GM18498 (cell line): ENCODE results near the gene FBRSL1.
"Not testable (repeated sequence)": the region's sequence is repeated elsewhere in the genome, so short reads cannot be mapped to it uniquely, and the experiment has no call there.

Experiments used
- ATAC-seq: cut with Tn5 transposase; IDR thresholded peaks from one replicate; pipeline ENCODE4 v1.9.1; 2021; ENCODE audit warnings: mild to moderate bottlenecking, moderate library complexity; ENCODE audit not compliant: unreplicated experiment

Gene FBRSL1

GRCh38 chr12:132522592-132523380 lies 32.8 kb downstream of the FBRSL1 start:
- ATAC-seq, result no peak

- no peak for ATAC-seq
Measured at GRCh38 chr12:132523576-132524331, 33.8 kb downstream of the FBRSL1 start.

DNA sequence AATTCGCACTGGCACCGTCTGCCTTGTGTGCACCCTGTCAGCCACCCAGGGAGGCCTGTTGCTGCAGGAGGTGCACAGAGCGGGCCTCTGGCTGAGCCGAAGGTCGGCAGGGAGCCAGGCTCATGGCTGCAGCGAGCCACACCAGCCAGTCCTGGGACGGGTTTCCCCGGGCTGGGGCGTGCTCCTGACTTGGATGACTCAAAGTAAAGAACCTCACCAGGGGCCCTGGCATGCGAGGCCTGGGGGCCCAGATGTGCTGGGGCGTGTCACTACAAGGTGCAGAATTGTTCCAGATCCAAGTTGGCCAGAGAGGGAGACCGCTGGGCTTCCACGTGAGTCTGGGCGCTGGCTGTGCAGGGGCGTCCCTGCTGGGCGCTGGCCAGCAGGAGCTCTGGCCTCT lies 34.5 kb downstream of the FBRSL1 start:
- no peak for ATAC-seq

- ATAC-seq, result no peak
Measured at GRCh38 chr12:132525011-132525832, 35.3 kb downstream of the FBRSL1 start.

DNA sequence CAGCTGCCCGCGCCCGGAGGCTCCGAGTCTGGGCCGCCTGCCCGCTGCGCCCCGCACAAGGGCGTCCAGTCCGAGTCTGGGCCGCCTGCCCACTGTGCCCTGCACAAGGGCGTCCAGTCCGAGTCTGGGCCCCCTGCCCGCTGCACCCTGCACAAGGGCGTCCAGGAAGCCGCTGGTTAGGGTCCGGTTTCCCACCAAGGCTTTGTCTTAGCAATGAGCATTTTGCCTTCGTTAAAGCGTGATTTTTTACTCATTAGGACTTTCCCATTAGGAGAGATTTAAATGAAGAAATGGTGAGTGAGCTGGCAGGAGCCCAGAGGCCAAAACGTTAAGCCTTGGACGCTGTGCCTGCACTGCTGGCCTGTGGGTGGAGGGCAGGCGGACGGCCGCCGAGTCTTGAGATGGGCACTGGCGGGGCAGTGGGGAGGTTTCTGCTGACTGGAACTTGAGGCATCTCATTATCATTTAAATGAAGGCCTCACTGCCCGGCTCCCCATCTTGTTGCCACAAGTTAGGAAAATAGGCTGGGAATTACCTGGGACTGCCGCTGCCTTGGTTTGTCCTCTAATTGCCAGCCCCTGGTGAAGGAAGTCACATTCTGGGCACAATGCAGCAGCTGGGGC lies 36.0 kb downstream of the FBRSL1 start:
- ATAC-seq, result no peak

DNA sequence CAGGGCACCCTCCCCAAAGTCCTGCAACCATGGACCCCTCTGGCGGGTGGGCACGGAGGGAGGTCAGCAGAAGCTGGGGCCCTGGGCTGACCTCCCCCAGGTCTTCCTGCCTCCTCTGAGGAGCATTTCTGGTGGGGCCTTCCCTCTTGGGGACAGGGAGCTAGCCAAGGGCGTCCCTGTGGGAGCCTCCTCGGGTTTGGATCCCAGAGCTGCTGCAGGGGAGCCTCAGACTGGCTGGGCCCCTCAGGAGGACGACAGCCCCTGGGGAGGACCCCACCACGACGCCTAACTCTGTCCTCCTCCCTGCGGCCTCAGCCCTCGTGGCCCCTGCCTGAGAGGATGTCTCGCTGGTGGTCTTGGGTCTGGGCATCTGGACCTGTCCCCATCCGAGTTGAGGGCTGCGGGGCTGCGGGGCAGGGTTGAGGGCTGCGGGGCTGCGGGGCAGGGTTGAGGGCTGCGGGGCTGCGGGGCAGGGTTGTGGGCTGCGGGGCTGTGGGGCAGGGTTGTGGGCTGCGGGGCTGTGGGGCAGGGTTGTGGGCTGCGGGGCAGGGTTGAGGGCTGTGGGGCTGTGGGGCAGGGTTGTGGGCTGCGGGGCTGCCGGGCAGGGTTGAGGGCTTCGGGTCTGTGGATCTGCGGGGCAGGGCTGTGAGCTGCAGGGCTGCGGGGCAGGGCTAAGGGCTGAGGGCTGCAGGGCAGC lies 37.4 kb downstream of the FBRSL1 start:
- ATAC-seq, result no peak

GRCh38 chr12:132527883-132528264 lies 37.9 kb downstream of the FBRSL1 start:
- ATAC-seq, result no peak

DNA sequence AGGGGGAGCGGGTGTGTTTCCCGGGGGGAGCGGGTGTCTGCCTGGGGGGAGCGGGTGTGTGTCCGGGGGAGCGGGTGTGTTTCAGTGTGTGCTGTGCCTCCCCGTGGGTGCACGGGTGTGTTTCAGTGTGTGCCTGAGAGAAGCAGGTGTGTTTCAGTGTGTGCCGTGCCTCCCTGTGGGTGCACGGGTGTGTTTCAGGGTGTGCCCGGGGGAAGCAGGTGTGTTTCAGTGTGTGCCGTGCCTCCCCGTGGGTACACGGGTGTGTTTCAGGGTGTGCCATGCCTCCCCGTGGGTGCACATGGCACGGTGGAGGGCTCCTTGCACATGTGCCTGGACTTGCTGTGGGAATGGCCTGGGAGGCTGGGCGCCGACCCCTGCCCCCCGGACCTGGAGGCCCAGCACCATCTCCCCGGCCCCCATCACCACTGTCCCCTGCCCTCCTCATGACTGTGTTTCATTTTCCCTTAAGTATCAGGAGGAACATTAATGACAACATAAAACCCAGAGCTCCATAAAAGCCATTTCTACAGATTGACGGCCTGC lies 38.7 kb downstream of the FBRSL1 start:
- no peak for ATAC-seq

DNA sequence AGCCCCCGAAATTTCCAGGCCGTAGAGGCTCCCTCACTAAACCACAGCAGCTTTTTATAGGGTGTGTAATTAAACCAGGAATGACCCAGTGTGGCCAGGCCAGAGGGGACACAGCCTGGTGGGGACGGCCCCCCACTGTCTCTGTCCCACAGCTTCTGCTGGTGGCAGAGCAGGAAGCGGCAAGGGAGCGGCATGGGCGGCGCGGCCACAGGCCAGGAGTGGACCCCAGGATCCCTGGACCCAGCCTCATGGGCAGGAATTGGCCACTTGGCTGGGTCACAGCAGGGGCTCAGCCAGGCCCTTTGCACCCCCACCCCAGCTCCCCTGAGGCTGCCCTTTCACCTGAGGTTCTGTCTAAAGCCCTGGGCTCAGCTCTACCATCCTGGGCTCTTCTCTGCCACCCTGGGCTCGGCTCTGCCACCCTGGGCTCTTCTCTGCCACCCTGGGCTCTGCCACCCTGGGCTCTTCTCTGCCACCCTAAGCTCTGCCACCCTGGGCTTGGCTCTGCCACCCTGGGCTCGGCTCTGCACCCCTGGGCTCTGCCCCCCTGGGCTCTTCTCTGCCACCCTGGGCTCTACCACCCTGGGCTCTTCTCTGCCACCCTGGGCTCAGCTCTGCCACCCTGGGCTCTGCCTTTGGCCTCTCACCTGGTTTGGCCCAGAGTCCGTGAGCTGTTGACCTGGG lies 39.3 kb downstream of the FBRSL1 start:
- no peak for ATAC-seq

DNA sequence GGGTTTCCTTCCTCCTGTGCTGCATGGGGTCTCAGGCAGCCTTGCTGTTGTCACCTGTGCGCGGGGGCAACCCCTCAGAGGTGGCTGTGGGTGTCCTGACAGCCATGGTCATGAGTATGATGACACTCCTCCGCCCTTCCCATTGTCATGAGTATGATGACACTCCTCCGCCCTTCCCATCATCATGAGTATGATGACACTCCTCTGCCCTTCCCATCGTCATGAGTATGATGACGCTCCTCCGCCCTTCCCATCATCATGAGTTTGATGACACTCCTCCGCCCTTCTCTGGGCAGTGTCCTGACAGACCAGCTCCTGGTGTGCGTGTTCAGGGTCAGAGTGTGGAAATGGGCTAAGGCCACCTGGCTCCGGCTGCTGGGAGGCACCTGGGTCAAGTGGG lies 40.0 kb downstream of the FBRSL1 start:
- ATAC-seq, result no peak

- ATAC-seq, result no peak
Measured at GRCh38 chr12:132530447-132530846, 40.5 kb downstream of the FBRSL1 start.

- no peak for ATAC-seq
Measured at GRCh38 chr12:132530851-132531250, 40.9 kb downstream of the FBRSL1 start.

DNA sequence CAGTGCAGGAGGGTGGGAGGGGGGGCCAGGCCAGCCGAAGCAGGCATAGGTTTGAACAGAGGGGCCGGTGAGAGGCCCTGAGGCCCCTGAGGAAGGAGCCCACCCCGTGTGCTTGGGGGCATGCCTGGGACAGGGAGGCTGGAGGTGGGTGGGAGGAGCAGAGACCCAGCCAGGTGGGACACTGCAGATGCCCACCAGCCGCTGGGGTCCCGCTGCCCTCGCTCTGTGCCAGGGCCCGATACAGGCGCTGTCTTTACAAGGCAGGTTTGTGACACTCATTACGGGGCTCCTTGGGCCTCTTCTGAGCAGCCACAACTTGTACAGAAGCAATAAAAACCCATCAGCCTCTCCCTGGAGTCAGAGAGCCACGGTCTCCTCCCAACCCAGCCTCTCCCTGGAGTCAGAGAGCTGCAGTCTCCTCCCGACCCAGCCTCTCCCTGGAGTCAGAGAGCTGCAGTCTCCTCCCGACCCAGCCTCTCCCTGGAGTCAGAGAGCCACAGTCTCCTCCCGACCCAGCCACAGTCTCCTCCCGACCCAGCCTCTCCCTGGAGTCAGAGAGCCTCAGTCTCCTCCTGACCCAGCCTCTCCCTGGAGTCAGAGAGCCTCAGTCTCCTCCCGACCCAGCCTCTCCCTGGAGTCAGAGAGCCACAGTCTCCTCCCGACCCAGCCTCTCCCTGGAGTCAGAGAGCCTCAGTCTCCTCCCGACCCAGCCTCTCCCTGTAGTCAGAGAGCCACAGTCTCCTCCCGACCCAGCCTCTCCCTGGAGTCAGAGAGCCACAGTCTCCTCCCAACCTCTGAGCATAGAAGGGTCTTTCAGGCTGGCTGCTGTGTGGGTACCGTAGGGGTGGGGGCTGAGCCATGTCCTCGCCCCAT lies 43.0 kb downstream of the FBRSL1 start:
- ATAC-seq, result not testable (repeated sequence)

- ATAC-seq, result no peak
Measured at GRCh38 chr12:132533584-132533958, 43.6 kb downstream of the FBRSL1 start.

DNA sequence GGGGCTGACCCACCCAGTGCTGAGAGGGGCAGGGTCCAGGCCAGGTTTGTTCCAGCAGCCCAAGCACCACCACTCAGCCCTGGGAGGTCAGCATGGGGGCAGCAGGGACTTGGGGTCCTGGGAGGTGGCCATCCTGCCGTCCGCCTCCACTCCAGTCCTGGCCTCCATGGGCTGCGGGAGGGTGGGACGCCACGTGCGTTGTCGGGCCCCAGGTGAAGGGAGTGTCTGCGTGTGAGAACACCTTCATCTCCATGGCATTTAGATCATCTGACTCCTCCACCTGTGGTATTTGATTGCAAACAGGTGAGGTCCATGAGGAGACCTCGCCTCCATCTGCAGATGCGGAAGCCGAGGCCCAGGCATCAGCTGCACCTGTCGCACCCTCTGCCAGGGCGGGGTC lies 44.1 kb downstream of the FBRSL1 start:
- no peak for ATAC-seq

DNA sequence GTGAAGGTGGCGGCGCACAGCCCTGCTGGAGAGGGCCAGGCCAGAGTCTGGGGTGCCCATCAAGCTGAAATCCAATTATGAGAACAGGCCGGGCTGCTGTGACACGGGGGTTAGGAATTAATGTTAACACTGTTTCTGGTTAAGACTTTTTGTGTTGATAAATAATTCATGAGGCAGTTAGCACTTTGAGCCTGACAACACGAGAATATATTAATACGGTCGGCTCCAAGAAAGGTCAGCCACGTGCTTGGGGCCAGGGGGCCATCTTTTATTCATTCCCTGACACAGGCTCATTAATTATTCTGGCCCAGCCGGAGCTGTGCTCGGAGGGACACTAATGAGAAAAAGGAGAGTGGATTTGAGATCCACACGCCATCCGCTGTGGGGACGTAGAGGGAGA lies 45.1 kb downstream of the FBRSL1 start:
- ATAC-seq, result no peak

GRCh38 chr12:132536102-132536876 lies 46.3 kb downstream of the FBRSL1 start:
- ATAC-seq, result no peak

GRCh38 chr12:132537049-132537448 lies 47.1 kb downstream of the FBRSL1 start:
- no peak for ATAC-seq
